GM19193 (cell line): Measurements from ENCODE around the gene FPR3.

Source experiments
- POLR2A ChIP-seq: IDR thresholded peaks from 4 replicates; pipeline ENCODE4 v1.6.1; 2011; ENCODE audit not compliant: insufficient read depth, insufficient read length; ENCODE audit errors: extremely low read depth

Gene FPR3

GRCh38 chr19:51777570-51778462 is 17.1 kb upstream of the FPR3 start:
- no peak for TF ChIP-seq POLR2A

DNA sequence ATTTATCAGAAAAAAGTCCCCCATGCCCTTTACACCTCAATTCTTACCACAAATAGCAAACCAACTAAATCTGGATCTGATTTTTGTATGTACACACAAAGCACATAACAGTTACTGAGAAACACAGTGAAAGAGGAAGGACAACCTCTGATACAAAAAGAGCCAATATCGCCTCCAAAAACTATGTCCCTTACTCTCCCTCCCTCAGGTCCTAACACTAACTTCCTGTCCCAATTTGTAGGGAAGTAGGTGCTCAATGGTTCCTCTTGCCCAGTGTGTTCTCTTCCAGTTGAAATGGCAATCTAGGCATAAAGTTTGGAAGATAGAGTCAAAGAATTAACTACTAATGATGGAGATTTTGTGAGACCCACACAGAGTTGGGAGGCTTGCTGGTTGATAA is 15.8 kb upstream of the FPR3 start:
- TF ChIP-seq POLR2A, result no peak

DNA sequence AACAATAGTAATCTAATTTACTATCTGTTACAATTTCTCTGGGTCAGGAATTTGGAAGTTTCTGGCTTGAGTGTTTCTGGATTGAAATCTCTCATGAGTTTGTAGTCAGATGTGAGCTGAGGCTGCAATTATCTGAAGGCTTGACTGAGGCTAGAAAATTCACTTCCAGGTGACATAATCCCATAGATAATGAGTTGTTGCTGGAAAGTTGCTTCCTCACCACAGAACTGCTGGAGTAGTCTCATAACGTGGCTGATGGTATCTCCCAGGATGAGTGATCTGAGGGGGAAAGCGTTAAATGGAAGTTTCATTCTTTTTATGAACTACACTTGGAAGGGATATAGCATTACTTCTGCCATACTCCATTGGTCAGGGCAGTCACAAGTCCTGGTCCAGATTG is 15.3 kb upstream of the FPR3 start:
- TF ChIP-seq POLR2A, result no peak

- no peak for TF ChIP-seq POLR2A
Observed at GRCh38 chr19:51780270-51780669, 14.7 kb upstream of the FPR3 start.

DNA sequence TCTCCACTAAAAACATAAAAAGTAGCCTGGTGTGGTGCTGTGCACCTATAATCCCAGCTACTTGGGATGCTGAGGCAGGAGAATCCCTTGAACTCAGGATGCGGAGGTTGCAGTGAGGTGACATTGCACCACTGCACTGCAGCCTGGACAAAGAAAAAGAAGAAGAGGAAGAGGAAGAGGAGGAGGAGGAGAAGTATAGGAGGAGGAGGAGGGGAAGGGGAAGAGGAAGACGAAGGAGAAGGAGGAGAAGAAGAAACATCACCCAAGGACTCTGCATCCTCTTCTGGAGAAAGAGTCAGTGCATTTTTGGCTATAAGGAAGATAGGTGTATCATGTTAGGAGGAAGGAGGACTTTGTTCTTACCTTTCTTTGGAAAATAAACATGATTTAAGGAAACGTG is 13.0 kb upstream of the FPR3 start:
- no peak for TF ChIP-seq POLR2A

- TF ChIP-seq POLR2A, result no peak
Observed at GRCh38 chr19:51783372-51783771, 11.6 kb upstream of the FPR3 start.

GRCh38 chr19:51784109-51784785 is 10.7 kb upstream of the FPR3 start:
- TF ChIP-seq POLR2A, result no peak

- TF ChIP-seq POLR2A, result no peak
Observed at GRCh38 chr19:51784922-51785690, 9.9 kb upstream of the FPR3 start.

GRCh38 chr19:51786646-51787494 is 8.1 kb upstream of the FPR3 start:
- TF ChIP-seq POLR2A, result no peak

GRCh38 chr19:51788029-51788428 is 6.9 kb upstream of the FPR3 start:
- TF ChIP-seq POLR2A, result no peak

DNA sequence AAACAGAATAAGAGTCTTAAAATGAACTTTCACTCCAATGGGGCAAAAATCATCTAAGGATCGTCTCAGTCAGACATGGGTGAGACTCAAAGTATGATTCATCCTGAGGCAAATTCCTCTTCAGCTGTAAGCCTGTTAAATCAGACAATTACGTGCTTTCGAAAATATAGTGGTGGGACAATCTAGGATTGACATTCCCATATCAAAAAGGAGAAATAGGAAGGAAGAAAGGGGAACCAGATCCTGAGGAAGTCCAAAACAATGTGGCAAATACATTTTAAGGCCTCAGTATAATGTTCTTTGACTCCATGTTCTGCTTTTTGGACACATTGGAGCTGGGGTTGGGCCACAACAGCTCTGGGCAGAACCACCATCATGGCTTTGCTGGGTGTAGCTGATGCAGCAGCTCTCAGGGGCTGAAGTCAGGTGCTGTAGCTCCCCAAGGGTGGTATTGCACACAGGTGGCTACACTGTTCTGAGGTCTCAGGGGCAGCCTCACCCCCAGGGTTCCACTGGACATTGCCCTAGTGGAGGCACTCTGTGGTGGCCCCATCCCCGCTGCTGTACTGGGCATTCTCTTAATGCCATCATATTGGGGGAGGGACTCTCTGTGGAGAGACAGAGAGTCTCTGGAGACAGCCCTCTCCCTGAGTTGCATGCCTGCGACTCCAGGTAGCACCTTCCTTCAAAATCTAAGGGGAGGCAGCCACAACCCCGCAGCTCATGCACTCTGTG is 5.7 kb upstream of the FPR3 start:
- TF ChIP-seq POLR2A, result no peak

GRCh38 chr19:51792932-51793331 is 2.0 kb upstream of the FPR3 start:
- no peak for TF ChIP-seq POLR2A

DNA sequence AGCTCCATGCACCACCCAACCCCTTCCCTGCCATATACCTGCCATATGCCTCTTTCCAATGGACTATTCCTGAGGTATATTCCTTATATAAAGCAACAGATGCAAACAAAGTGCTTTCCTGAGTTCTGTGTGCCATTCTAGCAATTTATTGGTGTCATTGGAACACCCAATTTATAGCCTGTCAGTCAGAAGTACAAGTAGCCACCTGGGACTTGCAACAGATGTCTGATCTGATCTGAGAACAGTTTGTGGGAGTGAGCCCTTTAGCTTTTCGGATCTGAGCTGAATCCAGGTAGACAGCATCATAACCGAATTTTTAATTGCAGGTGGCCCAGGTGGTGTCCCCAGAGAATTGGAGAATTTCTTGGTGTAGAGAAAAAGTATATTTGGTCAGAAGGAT is 963 bp upstream of the FPR3 start:
- TF ChIP-seq POLR2A, result no peak

DNA sequence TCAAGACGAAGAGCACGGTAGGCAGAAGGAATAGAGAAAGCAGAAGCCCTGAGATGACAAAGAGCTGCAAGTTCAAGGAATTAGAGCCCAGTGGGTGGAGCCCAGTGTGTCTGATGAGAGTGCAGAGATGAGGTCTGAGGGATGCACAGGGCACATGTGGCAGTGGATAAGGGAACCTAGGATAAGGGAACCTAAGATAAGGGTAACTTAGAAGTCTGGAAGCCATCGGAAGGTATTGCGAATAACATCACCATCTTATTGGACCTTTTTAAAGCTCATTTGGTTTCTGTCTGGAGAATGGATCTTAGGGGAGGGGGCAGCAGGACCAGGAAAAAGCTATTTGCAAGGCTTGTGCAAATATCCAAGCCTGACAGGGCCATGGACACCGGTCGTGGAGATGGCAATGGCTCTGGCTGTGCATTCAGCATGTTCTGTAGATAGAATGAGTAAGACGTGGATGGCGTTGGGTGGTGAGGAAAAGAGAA is 1.3 kb downstream of the FPR3 start:
- no peak for TF ChIP-seq POLR2A
